K562 (cell line): ENCODE results near the gene PLPPR2. TPM values are rescaled to one million over a fixed set of nuclear protein-coding genes. Genes with fewer than 3 reads are reported as not detected.

Experiments
- CBX3 ChIP-seq, 2 experiments: IDR thresholded peaks; 1 replicate in 1 of 2; 2 replicates in 1 of 2; pipeline ENCODE4 v1.6.1; 2012; ENCODE audit warnings: inconsistent platforms in 2 of 2, low read length in 2 of 2, borderline replicate concordance in 1 of 2, control low read depth in 1 of 2
- CHD2 ChIP-seq: IDR thresholded peaks from 2 replicates; pipeline ENCODE4 v1.6.1; 2011; ENCODE audit warnings: low read depth, low read length
- COPS2 ChIP-seq: fragments of 450-650 bp; conservative IDR thresholded peaks from 2 replicates; pipeline ENCODE4 v1.6.1; 2016; ENCODE audit warnings: mild to moderate bottlenecking, moderate library complexity
- DLX4 ChIP-seq: fragments of 250-450 bp; sonication (Bioruptor Pico); IDR thresholded peaks from 2 replicates; pipeline ENCODE4 v1.6.1; 2021; ENCODE audit warnings: mild to moderate bottlenecking
- E2F3 ChIP-seq: fragments of 250-450 bp; sonication (Bioruptor Pico); IDR thresholded peaks from 2 replicates; pipeline ENCODE4 v1.4.0; 2020; ENCODE audit warnings: mild to moderate bottlenecking
- ESRRB ChIP-seq: fragments of 250-450 bp; sonication (Bioruptor Pico); IDR thresholded peaks from 2 replicates; pipeline ENCODE4 v1.5.0; 2020; ENCODE audit warnings: mild to moderate bottlenecking, moderate library complexity, borderline replicate concordance
- FOXO4 ChIP-seq: fragments of 450-650 bp; formaldehyde crosslinking; IDR thresholded peaks from 2 replicates; pipeline ENCODE4 v1.4.0; 2020; ENCODE audit warnings: mild to moderate bottlenecking, moderate library complexity
- HDGF ChIP-seq: fragments of 450-650 bp; IDR thresholded peaks from 2 replicates; pipeline ENCODE4 v1.6.1; 2016
- KDM1A ChIP-seq, 2 experiments: fragments of 450-650 bp; IDR thresholded peaks; 2 replicates each; pipeline ENCODE4 v1.6.1; 2016; ENCODE audit warnings: mild to moderate bottlenecking in 2 of 2
- PCBP2 ChIP-seq: fragments of 200-400 bp; formaldehyde crosslinking; IDR thresholded peaks from 2 replicates; pipeline ENCODE4 v1.6.1; 2018; ENCODE audit warnings: low read length, low read depth, mild to moderate bottlenecking, moderate library complexity; ENCODE audit not compliant: poor library complexity, severe bottlenecking
- RAD51 ChIP-seq: fragments of 450-650 bp; IDR thresholded peaks from 2 replicates; pipeline ENCODE4 v1.7.1; 2016; ENCODE audit warnings: low read depth, mild to moderate bottlenecking, borderline replicate concordance
- RFX5 ChIP-seq: IDR thresholded peaks from 2 replicates; pipeline ENCODE4 v1.6.1; 2011; ENCODE audit warnings: low read depth, mild to moderate bottlenecking, improper control_type of control experiment, low read length
- RFX7 ChIP-seq: fragments of 250-450 bp; sonication (Bioruptor Pico); IDR thresholded peaks from 2 replicates; pipeline ENCODE4 v1.5.1; 2021; ENCODE audit warnings: mild to moderate bottlenecking
- SAFB2 ChIP-seq: fragments of 200-400 bp; formaldehyde crosslinking; IDR thresholded peaks from 2 replicates; pipeline ENCODE4 v1.6.1; 2018; ENCODE audit warnings: borderline replicate concordance, low read length, low read depth, moderate library complexity; ENCODE audit not compliant: severe bottlenecking
- SUPT5H ChIP-seq: fragments of 450-650 bp; IDR thresholded peaks from 2 replicates; pipeline ENCODE4 v1.6.1; 2016
- ZBED1 ChIP-seq: IDR thresholded peaks from 2 replicates; pipeline ENCODE4 v1.6.1; 2014
- ZBTB5 ChIP-seq: fragments of 450-650 bp; IDR thresholded peaks from 2 replicates; pipeline ENCODE4 v1.6.1; 2017; ENCODE audit warnings: antibody characterized with exemption
- ZC3H4 ChIP-seq: sonication (generic); formaldehyde crosslinking; IDR thresholded peaks from 2 replicates; pipeline ENCODE4 v1.9.0; 2021; ENCODE audit warnings: missing genetic modification reagents, borderline replicate concordance
- ZNF274 ChIP-seq: IDR thresholded peaks from 2 replicates; pipeline ENCODE4 v1.6.1; 2011; ENCODE audit warnings: low read depth, mild to moderate bottlenecking, low read length, moderate library complexity, borderline replicate concordance
- ZNF518B ChIP-seq: fragments of 250-450 bp; sonication (Bioruptor Pico); IDR thresholded peaks from 2 replicates; pipeline ENCODE4 v1.5.0; 2021; ENCODE audit warnings: mild to moderate bottlenecking, moderate library complexity
- polyA plus RNA-seq, 8 experiments: library from polyadenylated mRNA; depleted of rRNA in 4 of 8; stranded (reverse) in 5 of 8; unstranded in 3 of 8; fragments of >200 nt; fragmentation: Nextera tagmentation in 2 of 8; fragmentation: Illumina TruSeq in 1 of 8; extraction: Ambion mirVana in 2 of 8; extraction: Trizol in 1 of 8; gene quantifications; 2 replicates each; pipeline versions ENCODE4 v1.2.1 to v1.2.3, GENCODE V29; 2011 to 2014; ENCODE audit warnings: inconsistent platforms in 1 of 8, missing spikeins in 1 of 8
- total RNA-seq, 7 experiments: library from RNA; depleted of rRNA in 6 of 7; stranded (reverse); fragments of >200 nt in 6 of 7; fragmentation: Illumina TruSeq in 2 of 7; extraction: Trizol in 2 of 7; gene quantifications; 2 replicates each; pipeline versions ENCODE4 v1.2.1 to v1.2.3, GENCODE V29; 2011 to 2021; ENCODE audit warnings: low replicate concordance in 1 of 7

The PLPPR2 gene
- total and polyA plus RNA-seq, 9 of the 15 experiments (the other 6 are each of a cell fraction or from before 2014, with no cell fraction given), result 0.49 to 15.9 (median 3.4) TPM

GRCh38 chr19:11355160-11356073 lies at the start of gene PLPPR2 (continued):
- TF ChIP-seq RFX7 (no peak), SUPT5H (0 out of 2 replicates have a peak, but pooled peaks have one; percentile 42), CBX3 (IDR thresholded peaks at IDR 0.05; ENCODE audit: borderline replicate concordance in 1 of 2, low read length in 2 of 2) (no peak), COPS2 (no peak), HDGF (peak; percentile 98), FOXO4 (CRISPR knock-in tag) (no peak), CHD2 (no peak), ZNF274 (no peak), DLX4 (no peak), ESRRB (CRISPR knock-in tag) (no peak), SAFB2 (no peak), KDM1A (IDR thresholded peaks at IDR 0.05) (peak in 1 of 2 experiments; percentile 75; a peak in 2 of 4 replicates), PCBP2 (no peak), ZBED1 (no peak), ZC3H4 (no peak), ZNF518B (CRISPR knock-in tag) (no peak), RAD51 (no peak), RFX5 (no peak), ZBTB5 (no peak; the same call in 1 of the 2 replicates), E2F3 (CRISPR knock-in tag) (no peak)
